NCI-H1105 treated with DMSO at 0.1 percent for 48 hours (cell line): ENCODE measurements around the gene PSEN2.

Experiments used
- DNase-seq: peaks from one replicate; lab custom pipeline; 2025; lab: John Stamatoyannopoulos, UW

PSEN2 gene

DNA sequence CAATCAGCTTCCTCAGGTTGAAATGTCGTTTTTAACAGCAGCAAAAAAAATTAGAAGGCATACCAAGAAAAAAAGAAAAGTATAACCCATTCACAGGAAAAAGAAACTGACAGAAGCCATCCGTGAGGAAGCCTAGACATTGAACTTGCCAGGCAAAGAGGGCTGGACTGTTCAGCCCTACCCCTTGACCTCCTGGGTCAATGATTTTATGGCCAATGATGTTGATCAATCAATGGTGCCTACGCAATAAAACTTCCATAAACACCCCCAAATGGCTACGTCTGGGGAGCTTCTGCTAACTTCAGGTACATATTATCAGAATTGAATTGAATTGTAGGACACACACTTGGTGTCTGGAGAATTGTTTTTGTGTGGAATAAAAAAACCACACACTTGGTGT is 4.8 kb upstream of the PSEN2 start:
- DNase-seq, result no peak

DNA sequence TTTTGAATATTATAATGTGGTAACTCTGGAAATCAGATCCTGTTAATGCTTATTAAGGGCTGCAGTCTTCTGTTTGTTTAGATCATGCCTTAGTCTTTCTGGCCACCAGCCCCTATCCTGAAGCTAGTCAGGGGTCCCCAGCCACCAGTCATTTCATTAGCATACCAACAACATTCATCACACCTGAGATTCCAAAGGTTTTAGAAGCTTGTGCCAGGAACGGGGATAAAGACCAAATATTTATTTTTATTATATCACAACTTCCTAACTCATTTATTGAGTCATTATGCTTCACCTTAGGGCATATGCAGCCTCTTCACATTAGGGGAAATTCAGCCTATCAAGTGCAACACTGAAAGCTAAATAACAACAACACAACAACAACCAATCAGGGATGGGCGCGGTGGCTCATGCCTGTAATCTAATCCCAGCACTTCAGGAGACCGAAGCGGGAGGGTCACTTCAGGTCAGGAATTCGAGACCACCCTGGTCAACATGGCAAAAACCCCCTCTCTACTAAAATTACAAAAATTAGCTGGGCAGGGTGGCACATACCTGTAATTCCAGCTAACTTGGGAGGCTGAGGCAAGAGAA is 2.9 kb upstream of the PSEN2 start:
- no peak for DNase-seq

DNA sequence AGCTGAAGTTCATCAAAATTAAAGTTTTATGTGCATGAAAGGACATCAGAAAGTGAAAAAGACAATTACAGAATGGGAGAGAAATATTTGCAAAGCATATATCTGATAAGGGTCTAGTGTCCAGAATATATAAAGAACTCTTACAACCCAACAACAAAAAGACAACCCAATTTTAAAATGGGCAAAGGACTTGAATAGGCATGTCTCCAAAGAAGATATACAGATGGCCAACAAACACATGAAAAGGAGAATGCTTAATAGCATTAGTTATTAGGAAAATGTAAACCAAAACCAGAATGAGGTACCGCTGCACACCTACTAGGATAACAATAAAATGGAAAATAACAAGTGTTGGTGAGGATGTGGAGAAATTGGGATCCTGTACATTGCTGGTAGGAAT is 1.7 kb upstream of the PSEN2 start:
- no peak for DNase-seq

DNA sequence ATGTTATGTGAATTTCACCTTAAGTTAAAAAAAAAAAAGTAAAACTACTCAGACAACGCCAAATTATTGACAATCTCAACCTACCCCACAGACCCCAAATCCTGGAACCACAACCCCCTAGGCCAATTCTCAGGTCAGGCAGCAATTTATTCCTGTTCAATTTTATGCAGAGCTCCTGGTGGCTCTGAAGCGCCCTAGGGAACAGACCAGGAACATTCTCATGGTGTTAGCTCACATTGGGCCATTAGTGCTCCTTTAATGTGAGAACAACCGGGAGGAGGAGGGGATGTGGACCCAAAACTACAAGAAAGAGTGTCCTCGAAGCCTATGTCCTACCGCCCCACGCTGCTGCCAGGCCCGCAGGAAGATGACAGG is 403 bp upstream of the PSEN2 start:
- no peak for DNase-seq

DNA sequence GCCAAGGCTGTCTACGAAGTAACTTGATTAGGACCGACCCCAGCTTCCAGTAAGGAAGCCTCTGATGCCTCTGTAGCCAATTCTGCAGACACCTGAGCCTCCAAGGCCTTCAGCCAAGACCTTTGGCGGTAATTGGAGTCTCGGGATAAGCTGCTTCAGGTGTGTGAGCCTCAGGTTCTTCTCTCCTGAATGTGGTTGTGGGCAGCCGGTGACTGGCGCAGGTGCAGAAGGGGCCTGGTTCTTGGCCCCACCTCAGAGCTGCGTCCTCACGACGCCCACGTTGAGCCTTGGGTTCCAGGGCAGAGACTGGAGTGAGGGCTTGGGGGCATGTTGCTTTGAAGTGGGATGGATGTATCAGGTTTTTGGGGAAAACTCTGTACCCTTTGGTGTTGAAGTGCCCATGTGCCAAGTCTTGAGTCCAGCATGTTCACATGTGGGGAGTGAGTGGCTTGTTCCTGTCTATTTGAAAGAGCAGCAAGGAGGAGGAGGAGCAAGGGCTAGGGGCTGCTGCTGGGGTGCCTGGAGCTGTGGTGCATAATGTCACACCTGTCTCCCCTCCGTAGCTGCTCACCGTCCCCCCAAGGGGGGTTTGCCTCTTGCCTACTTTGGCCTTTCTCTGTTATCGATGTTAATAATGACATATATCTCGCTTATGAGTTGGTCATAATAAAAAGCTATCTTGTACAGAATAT is 1.4 kb downstream of the PSEN2 start:
- no peak for DNase-seq

DNA sequence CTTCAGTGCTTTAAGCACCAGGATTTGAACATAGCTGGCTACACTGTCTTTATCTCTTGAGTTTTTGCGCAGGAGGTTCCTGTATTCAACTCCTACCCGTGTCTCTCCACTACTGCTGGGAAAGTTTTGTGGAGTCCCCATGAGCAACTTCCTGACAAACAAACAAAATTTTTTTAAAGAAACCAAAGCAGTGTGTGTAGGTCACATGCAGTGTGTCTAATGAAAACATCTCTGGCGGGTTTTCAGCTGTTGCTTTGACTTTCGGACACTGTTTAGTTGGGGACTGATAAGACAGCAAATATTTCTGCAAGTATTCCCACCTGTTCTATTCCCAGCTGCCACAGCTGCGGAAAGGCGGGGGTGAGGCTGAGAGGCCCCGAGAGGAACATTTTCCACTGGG is 2.0 kb downstream of the PSEN2 start:
- no peak for DNase-seq

DNA sequence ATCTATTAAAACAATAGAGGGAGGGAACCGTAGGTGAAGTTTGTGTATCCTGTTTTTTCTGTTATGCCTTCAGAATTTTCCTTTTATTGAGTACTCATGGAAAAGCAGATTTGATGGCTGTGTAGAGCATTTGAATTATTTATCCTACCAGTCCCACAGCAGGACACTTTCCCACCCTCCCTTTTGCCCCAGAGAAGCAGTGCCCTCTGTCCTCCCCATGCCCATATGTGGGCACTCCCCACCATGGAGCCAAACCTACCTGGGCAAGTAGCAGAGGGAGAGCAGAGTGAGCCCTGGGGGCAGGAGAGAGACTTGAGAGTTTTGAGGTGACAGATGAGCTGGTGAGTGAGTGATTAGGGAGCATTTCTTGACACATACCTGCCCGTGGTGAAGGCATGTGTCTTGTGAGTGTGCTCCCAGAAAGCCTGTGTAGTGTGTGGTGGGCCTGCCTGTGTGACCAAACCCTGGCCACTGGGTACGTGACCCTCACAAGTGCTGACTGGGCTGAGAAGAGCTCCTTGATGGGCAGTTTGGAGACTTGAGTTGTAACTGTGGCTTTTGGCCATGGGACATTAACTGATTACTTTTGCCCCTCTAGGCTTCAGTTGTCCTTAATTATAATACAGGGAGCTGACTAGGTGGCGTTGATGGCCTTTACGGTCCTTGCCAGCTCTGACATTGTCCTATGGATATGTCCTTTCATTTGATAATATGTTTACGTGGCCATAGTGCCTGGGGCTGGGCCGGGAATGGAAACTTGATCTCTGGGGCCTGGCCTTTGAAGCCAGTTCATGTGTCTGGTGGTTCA is 3.6 kb downstream of the PSEN2 start:
- DNase-seq, result no peak

DNA sequence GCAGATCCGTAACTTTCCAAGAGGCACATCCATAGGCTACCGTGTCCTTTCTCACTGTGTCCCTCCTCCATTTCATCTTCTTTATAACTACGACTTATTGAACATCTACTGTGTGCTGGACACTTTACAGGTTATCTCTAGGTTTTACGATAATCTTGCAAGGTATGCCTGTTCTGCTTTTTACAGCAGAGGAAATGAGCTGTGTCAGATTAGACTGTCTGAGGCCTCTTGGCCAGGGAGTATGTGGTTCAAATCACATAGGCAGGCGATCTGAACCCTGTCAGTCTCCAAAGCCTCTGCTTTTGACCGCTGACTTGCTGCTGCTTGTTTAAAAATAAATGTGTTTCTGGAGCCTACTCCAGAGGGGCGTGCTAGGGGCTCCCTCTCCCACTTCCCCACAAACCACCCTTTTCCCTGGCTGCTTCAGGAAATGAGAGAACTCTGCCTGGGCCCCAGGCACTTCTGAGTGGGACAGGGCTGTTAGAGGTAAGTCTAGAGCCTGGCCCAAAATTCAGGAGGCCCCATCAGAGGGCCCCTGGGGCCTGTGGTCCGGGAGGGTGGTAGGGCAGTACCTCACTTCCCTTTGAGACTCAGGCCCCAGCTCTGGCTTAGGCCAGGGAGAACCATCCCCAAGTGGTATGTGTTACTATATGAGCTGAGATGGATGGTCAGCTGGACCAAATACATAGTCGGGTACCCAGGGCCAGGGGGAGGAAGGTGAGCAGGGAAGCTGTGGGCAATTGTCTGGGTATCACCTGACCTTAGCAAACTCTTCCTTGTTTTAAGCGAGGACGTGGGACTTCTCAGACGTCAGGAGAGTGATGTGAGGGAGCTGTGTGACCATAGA is 4.4 kb downstream of the PSEN2 start:
- DNase-seq, result no peak

DNA sequence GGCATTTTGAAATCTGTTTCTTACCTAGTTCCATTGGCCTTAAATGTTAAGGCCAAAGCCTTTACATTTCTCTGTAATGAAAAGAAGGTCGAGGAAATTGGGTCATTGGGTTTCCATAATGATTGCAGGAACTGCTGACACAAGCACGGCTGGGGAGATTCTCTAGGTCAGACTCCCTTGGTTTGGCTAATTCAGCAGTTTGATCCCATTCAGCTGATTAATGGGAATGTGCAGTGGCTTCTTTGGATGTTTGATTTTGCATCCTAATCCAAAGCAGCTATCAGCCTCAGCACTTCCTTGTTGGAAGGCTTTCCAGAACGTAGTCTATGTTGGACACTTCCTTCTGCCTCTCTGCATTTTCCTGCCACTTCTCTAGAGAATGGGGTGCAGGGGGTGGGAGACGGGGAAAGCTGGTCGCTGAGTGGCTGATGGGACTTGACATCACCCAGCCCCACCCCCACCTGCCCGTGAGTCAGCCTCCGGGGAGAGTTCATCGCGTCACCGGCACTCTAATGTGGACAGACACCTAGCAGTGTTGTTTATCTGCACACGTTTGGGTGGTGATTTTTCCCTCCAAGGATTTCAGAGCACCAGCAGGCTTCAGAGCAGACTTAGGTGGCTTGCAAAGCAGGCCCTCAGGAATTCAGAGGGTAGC is 5.4 kb downstream of the PSEN2 start:
- DNase-seq, result peak; percentile 11

DNA sequence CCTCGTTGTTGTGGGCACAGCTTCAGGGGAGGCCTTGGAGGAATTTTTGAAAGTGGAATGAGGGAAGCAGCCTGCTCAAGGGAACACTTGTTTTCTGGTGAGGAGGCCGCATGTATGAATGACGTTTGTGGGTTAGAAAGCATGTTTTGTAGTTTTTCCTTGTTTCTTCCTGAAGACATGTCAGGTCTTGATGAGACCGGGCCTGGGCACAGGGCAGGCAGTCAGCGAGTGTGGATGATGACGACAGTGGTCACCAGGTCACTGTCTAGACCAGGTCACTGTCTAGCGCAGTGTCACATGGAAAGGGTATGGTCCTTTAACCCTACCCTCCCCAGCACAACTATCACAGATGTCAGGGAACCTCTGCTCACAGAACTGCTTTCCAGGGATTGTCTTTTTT is 7.3 kb downstream of the PSEN2 start:
- no peak for DNase-seq

DNA sequence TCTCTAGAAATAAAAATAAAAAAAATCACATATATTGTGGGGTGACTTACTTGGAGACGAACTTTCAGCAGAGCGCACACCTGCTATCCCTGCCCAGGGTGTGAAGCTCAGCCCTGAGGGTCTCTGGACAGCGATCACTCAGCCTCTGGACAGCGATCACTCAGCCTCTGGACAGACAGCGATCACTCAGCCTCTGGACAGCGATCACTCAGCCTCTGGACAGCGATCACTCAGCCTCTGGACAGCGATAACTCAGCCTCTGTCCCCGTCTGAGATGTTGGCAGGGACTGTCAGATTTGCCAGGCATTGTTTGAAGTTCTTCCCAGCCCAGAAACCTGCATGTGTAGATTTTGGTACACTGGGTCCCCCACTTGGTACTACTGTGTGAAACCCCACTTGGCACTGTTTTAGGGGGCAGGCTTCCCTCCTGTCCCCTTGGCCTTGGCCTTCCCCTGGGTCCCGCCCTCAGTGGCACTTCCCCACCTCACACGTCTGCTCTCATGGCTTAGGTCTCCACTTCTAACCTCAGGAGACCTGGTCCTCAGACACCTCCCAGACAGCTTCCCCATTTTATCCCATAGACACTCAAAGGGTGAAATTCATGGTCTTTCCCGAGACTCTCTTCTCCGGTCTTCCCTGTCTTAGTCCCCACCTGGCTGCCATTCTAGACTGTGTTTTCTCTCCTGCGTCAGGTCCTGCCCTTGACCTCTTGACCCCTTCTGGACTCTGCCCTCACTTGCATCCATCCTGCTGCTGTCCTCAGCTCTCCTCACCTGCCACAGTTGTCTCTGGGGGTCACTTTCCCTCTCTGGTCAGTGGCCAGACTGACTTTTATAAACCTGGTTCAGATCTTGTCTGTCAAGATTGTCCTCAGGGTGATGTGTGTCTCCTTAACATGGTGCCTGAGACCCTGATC is 10.2 kb downstream of the PSEN2 start:
- DNase-seq, result no peak

DNA sequence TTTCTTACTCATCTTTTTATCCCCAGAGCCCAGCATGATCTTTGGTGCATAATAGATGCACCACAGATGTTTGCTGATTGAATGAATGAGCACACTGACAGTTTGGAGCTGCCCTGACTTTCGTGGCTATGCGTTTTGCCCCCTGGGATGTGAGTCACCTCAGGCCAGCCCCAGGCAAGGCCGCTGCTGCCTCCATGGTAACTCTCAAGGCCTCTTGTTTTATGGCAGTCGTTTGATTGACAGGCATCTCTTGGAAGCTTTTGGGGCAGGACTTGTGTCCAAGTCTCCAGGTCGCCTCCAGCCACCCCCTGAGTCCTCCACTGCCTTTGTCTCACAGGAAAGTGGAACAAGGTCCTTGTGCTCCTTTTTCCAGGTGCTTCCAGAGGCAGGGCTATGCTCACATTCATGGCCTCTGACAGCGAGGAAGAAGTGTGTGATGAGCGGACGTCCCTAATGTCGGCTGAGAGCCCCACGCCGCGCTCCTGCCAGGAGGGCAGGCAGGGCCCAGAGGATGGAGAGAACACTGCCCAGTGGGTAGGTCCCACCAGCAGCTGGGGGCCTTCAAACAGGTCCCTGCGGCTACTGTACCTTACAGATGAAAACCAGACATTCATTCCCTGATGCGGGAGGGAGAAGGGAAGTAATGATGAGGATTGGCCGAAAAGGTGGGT is 11.2 kb downstream of the PSEN2 start:
- no peak for DNase-seq

DNA sequence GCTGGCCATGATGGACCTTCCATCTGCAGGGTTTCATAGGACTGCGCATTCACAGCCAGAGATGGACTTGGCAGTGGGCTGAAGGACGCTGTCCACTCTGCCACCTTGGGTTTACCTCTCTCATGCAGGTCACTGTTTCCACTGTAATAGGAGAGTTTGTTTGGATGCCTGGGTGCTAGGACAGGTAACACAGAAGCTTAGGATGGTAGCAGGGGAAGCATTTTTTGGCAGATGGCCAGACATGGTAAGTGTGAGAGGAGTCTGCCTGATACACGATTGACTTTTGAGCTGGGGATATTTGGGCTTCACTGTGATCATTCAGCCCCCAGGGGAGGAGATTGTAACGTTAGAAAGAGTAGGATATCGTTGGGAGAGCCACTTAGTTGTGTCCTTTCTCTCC is 11.8 kb downstream of the PSEN2 start:
- DNase-seq, result peak; percentile 1

DNA sequence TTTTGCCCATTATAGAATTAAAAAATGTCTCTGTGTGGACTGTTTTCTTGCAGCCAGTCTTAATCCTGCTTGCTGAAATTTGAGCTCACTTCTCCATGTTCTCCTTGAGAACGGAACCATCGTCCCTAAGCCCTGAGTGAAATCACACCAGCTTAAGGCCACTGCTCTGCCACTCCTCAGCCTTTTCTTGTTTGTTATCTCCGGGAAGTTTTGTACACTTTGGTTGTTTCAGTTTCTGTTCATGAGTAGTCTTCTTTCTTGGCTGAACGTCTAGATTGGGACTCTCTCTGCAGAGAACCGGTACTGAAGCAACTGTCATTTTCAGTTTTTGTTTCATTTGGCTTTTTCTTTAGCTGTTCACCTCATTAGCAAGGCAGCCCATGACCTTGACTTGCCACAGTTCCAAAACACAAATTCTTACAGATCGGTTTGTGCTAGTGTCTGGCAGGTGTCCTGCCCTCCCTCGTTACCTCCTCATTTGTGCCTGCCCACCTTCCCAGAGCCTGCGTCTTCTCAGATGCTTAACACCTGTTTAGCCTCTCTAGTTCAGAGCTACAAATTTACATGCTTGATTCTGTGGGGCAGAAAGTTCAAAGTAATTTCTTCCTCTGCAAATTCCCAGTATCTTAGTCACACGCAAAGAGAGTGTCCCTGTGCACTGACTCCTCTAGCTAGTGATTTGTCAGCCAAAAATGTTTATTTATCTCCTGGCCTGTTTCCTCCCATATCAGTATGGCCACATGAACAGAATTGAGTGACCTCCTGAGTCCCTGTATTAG is 12.4 kb downstream of the PSEN2 start:
- no peak for DNase-seq

DNA sequence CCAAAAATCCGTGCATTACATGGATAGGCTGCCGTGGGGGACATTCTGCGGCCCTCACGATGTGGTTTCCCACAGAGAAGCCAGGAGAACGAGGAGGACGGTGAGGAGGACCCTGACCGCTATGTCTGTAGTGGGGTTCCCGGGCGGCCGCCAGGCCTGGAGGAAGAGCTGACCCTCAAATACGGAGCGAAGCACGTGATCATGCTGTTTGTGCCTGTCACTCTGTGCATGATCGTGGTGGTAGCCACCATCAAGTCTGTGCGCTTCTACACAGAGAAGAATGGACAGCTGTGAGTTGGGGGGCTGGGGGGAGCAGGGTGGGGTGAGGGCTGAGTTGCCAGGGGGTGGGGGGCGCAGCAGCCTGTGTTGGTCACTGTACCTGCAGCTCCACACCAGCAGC is 13.2 kb downstream of the PSEN2 start:
- no peak for DNase-seq

DNA sequence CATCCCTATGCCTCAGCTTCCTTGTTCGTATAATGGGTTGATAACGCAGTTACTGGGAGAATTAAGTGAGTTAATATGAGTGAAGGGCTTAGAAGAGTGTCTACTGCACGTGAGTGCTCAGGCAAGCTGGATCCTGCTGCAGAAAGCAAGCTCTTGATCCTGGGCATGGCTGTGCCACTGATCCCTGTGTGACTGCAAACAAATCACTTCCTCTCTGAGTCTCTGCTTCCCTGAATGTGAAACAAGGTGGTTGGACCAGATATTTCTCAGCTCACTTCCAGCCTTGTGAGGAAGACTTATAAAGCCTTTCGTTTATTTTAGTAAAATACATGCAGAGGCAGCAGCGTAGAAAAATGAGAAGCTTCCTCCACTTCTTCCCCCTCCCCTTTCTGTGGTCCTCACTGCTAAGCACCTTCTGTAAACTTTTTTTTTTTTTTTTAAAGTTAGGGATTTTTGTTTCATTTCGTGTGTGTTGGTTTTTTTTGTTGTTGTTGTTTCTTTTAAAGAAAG is 13.8 kb downstream of the PSEN2 start:
- DNase-seq, result no peak

DNA sequence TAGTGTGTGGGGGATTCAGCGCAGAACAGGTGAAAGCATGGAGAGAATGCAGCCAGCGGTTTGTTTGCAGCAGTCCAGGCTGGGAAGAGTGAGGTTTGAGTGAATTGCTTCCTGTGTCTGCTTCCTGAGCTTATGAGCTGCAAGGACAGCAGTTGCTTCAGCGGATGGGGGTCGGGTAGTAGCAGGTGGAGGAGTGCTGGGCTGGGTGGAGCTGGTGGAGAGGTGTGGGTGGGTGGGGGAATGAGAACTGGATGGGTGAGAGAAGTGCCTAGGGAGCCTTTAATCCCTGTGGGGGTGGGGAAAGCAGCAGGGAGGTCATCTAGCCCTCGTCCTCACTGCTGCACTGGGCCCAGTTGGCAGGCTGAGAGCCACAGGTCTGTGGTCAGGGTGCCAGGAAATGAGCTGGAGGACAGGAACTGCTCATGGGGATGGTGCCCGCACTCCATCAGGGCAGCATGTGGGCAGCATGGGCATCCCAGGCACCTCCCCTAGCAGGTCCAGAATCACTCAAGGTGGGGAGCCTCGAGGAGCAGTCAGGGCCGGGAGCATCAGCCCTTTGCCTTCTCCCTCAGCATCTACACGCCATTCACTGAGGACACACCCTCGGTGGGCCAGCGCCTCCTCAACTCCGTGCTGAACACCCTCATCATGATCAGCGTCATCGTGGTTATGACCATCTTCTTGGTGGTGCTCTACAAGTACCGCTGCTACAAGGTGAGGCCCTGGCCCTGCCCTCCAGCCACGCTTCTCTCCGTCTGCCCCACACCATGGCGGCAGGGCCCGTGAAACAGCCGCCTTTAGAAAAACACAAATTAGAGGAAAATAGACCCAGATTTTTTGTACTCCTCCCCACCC is 14.8 kb downstream of the PSEN2 start:
- DNase-seq, result no peak
